GM18505 (cell line): ENCODE measurements around the gene STIL.
"Not testable (repeated sequence)": the region's sequence is repeated elsewhere in the genome, so short reads cannot be mapped to it uniquely, and the experiment has no call there.

Experiments used
- ATAC-seq: cut with Tn5 transposase; IDR thresholded peaks from one replicate; pipeline ENCODE4 v1.9.1; 2021; ENCODE audit not compliant: unreplicated experiment
- POLR2A ChIP-seq: IDR thresholded peaks from 4 replicates; pipeline ENCODE4 v1.6.1; 2011; ENCODE audit warnings: borderline replicate concordance; ENCODE audit not compliant: insufficient read depth, insufficient read length; ENCODE audit errors: extremely low read depth

Gene STIL

GRCh38 chr1:47212636-47213229 is 101.2 kb downstream of the STIL start:
- no peak for ATAC-seq
- no peak for TF ChIP-seq POLR2A

GRCh38 chr1:47211796-47212269 is 102.1 kb downstream of the STIL start:
- no peak for ATAC-seq
- TF ChIP-seq POLR2A: no peak

- no peak for TF ChIP-seq POLR2A
- ATAC-seq: no peak
Measured at GRCh38 chr1:47210666-47211065, 103.3 kb downstream of the STIL start.

GRCh38 chr1:47209725-47210325 is 104.1 kb downstream of the STIL start:
- TF ChIP-seq POLR2A: no peak
- no peak for ATAC-seq

GRCh38 chr1:47209091-47209490 is 104.9 kb downstream of the STIL start:
- no peak for ATAC-seq
- TF ChIP-seq POLR2A: no peak

- ATAC-seq: no peak
- no peak for TF ChIP-seq POLR2A
Measured at GRCh38 chr1:47208374-47208850, 105.5 kb downstream of the STIL start.

GRCh38 chr1:47207803-47208373 is 106.1 kb downstream of the STIL start:
- ATAC-seq: no peak
- no peak for TF ChIP-seq POLR2A

- TF ChIP-seq POLR2A: no peak
- ATAC-seq: no peak
Measured at GRCh38 chr1:47205918-47206317, 108.0 kb downstream of the STIL start.

- ATAC-seq: not testable (repeated sequence)
Measured at GRCh38 chr1:47203504-47203903, 110.4 kb downstream of the STIL start.

- no peak for TF ChIP-seq POLR2A
- ATAC-seq: no peak
Measured at GRCh38 chr1:47201179-47201578, 112.8 kb downstream of the STIL start.
